Cardiac fibroblast (primary cell): Measurements from ENCODE around the gene MMP20.

Source experiments
- DNase-seq, 2 donors: peaks; one replicate each; pipeline versions ENCODE4 v3.0.0 to v3.0.0-alpha.2; 2010; ENCODE audit warnings: low read depth in 2 of 2
- H3K4me3 ChIP-seq, 2 donors: replicated peaks in 1 of 2; 1 replicate in 1 of 2; 2 replicates in 1 of 2; pipeline ENCODE4 v1.5.1; 2011; ENCODE audit warnings: low read depth in 2 of 2, low read length in 2 of 2, mild to moderate bottlenecking in 2 of 2, moderate library complexity in 1 of 2
- TF ChIP-seq, protein P1 (sequence below): IDR thresholded peaks from one replicate; pipeline ENCODE4 v1.5.1; 2011; ENCODE audit warnings: low read depth, mild to moderate bottlenecking, low read length, inconsistent platforms

The MMP20 gene

DNA sequence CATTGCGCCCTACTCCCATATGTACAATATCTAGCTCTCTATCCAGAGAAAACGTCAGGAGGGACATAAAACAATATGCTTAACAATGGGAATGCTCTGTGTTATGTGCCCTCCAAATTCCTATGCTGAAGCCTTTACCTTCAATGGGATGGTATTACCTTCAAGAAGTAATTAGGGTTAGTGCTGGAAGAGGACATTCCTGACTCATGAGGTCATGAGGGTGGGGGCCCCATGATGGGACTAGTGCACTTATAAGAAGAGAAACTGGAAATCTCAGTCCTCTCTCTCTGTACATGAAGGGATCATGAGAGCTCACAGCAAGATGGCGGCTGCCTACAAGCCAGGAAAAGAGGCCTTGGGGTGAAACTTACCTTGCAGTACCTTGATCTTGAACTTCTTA lies 20.3 kb downstream of the MMP20 start:
- no peak overlapping the region for H3K4me3 ChIP-seq
- TF ChIP-seq, protein P1, sequence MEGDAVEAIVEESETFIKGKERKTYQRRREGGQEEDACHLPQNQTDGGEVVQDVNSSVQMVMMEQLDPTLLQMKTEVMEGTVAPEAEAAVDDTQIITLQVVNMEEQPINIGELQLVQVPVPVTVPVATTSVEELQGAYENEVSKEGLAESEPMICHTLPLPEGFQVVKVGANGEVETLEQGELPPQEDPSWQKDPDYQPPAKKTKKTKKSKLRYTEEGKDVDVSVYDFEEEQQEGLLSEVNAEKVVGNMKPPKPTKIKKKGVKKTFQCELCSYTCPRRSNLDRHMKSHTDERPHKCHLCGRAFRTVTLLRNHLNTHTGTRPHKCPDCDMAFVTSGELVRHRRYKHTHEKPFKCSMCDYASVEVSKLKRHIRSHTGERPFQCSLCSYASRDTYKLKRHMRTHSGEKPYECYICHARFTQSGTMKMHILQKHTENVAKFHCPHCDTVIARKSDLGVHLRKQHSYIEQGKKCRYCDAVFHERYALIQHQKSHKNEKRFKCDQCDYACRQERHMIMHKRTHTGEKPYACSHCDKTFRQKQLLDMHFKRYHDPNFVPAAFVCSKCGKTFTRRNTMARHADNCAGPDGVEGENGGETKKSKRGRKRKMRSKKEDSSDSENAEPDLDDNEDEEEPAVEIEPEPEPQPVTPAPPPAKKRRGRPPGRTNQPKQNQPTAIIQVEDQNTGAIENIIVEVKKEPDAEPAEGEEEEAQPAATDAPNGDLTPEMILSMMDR: no peak
- DNase-seq: no peak

GRCh38 chr11:102604011-102604410 lies 21.1 kb downstream of the MMP20 start:
- TF ChIP-seq, protein P1: no peak
- H3K4me3 ChIP-seq: no peak overlapping the region
- no peak for DNase-seq

DNA sequence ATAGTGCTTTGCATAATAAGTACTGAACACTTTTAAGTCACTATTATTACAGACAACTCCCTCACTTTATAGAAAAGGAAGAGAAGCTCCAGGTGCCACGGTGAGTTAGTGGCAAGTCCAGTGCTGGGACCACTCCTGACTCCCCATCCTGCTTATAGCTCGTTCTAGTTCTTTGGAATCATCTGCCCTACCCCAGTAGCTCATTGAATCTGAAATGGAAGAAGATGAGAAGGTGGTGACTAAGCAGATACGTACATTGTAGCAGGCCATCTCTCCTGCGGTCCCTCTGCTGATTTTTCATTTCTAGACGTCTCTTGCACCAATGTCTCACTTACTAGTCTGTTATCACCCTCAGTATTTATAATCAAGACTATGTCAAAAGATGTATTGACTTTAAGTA lies 21.6 kb downstream of the MMP20 start:
- DNase-seq: no peak

GRCh38 chr11:102603091-102603490 lies 22.0 kb downstream of the MMP20 start:
- DNase-seq: peak; percentile 48 to 81
- TF ChIP-seq, protein P1: no peak
- H3K4me3 ChIP-seq: no peak overlapping the region

More for the DNA sequence above, 21.6 kb downstream of the MMP20 start:
- no peak overlapping the region for H3K4me3 ChIP-seq
- TF ChIP-seq, protein P1: no peak

- DNase-seq: no peak
- no peak overlapping the region for H3K4me3 ChIP-seq
- TF ChIP-seq, protein P1: no peak
Measured at GRCh38 chr11:102600666-102601065, 24.5 kb downstream of the MMP20 start.

DNA sequence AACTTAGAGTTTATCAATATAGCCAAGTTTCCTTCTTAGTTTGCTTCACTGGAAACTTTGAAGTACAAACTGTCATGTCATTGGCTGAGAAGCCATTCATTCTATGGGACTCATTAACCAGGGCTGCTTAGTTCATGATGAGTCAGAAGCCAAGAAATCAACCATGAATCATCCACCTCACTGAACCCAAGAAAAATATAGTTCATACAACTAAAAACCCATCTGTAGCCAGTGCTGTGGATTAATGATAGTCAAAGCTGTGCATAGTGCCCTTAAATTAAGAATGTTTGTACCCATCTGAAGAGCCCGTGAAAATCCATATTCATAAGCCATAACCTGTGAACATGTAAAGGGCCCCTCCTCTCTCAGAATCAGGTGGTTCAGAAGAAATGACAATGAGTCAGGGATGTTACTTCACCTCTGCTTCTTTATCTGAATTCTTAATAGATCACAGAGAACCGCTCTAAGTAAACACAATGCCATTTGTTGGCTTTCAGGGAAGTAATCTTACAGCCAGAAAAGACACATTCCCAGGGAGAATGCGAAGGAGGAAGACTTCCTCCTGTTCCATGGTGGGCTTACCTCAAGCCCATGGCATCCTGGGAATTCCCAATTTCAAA lies 25.4 kb downstream of the MMP20 start:
- no peak overlapping the region for H3K4me3 ChIP-seq
- TF ChIP-seq, protein P1: no peak
- peak; percentile 73 to 96 for DNase-seq

DNA sequence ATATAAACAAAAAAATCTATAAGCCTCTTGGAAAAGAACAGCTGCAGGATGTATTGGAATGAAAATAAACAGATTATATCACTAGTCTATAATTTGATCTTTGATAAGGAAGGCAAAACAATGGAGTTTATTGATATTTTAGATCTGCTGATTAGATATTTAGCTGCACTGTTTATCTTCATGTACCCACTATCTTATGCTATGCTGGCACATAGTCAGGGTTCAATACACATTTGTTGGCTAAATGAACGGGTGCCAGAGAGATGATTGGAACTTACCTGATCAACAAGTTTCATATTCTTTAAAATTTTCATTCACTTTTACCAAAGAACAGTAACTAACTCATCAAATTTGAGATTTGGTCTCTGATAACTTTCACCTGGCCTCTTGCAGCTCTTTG lies 26.9 kb downstream of the MMP20 start:
- H3K4me3 ChIP-seq: no peak overlapping the region
- TF ChIP-seq, protein P1: no peak
- no peak for DNase-seq
